ENCODE data around the gene NAV2.
"Not testable (repeated sequence)": the region's sequence is repeated elsewhere in the genome, so short reads cannot be mapped to it uniquely, and the experiment has no call there.

Gene NAV2

DNA sequence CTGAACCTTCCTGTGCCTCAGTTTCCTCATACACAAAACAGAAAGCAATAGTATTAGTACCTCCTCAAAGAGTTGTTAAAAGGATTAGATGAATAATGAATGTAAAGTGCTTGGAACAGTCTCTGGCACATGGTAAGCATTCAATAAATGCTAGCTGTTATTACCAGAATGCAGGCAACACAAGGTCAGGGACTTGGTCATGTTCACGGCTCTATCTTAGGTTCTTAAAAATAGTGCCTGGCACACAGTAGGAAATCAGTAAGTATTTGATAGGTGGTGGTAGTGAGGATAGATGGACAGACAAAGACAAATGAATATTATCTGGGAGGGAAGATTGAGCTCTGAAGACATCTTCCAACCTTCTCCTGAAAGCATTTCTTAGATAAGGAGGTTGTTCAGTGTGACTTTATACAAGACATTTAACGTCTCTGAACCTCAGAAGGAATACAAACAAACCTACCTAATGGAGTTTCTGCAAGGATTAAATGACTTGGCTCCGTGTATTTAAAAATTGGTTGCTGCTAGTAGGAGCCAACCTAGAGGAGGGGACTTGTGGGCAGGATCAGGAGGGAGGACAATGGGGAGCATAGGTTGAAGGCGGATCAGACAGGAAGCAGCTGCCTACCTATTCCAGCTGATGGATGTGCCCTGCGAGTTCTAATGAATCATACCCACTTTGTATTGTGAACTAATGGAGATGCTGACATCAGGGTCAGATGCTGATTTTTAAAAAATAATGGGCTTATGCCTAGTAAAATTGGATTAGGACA lies 353.6 kb downstream of the NAV2 start:
- DNase-seq, result no peak

DNA sequence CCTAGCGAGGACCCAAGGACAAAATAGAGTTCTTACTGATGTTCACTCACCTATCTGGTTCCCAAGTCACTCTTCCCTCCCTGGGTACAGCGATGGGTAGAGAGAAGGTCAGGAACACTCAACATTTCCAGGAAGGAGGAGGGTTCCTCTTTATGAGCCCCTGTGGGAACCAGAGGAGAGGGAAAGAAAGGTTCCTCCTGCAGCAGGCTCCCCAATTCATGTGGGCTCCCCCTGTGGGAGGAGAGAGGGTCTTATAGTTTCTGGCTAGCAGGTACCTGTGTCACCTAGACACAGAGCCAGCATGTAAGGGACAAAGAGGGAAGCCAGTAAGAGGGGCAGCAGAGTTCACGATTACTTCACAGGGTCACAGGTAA lies 354.1 kb downstream of the NAV2 start:
- DNase-seq, result no peak

DNA sequence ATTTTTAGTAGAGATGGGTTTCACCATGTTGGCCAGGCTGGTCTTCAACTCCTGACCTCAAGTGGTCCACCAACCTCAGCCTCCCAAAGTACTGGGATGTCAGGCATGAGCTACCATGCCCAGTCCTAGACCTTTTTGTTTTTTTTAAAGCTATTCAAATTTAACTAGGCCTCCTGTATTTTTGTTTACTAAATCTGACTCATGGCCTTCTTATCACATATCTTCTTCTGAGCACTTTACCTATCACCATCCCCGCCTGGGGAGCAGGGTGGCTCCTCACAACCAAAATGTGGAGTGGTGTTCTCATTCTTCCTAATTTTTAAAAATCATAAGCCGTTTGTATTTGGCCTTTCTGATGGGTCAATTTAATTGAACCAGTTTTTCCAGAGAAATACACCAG lies 355.0 kb downstream of the NAV2 start:
- DNase-seq, result no peak

DNA sequence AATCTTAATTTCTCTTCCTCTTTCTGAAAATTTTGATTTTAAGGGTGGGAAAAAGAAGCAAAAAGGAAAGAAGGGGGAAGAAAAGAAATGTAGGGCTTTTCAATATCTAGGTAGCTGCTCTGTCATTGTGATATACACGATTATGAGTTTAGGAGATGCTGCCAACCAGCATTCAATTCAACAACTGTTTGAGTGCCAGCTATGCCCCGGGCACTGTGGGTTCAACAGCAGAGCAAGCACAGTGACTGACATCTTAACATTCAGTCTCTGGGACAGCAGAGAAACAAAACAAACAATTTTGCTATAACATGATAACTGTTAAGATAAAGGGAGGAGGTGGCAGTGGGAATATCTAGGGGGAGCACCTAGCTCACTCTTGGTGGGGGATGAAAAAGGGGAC lies 356.1 kb downstream of the NAV2 start:
- no peak for DNase-seq

DNA sequence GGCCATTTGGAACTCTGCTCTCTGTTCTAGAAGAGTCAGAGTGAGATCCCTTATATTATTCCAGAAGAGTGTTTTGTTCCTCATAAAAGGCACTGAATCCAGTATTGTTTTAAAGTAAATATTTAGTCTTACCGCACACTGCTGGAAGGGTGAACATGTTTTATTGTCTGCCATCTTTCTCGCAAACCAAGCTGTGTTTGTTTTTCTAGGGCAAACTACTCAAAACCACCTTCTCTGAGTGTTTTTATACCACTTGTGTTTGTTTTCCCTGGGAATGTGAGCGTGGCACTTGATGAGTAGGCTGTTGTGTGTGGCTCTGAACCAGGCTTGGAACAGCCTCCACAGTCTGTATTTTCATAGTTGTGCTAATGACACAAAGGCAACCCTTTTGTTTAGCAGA lies 357.8 kb downstream of the NAV2 start:
- no peak for DNase-seq

DNA sequence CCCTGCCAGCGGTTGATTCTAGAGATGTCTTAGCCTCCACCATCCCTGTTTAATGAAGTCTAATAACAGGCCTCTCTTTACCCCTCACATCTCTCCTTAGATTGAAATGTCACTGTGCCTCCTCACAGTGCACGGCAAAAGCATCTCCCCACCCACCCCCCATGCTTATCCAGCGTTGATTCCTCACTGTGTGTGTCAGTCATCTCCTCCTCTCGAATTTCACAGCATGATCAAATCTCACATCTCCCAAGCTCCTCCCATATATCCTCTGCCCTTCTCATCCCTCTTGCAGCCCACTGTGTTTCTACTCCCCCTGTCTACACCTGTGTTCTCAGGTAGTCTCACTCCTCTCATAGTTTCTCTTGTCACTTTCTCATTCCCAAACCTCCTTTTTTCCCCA lies 363.0 kb downstream of the NAV2 start:
- DNase-seq, result no peak

DNA sequence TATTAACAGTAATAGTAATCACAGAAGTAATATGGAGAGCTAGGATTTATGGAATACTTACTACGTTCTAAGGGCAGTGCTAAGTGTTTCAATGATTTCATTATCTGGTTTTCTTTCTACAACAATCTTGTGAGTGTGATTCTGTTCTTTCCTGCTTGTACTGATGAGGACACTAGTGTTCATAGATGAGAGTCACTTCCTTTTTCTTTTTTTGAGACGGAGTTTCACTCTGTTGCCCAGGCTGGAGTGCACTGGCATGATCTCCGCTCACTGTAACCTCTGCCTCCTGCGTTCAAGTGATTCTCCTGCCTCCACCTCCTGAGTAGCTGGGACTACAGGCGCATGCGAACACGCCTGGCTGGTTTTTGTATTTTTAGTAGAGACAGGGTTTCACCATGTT lies 366.2 kb downstream of the NAV2 start:
- DNase-seq, result no peak

DNA sequence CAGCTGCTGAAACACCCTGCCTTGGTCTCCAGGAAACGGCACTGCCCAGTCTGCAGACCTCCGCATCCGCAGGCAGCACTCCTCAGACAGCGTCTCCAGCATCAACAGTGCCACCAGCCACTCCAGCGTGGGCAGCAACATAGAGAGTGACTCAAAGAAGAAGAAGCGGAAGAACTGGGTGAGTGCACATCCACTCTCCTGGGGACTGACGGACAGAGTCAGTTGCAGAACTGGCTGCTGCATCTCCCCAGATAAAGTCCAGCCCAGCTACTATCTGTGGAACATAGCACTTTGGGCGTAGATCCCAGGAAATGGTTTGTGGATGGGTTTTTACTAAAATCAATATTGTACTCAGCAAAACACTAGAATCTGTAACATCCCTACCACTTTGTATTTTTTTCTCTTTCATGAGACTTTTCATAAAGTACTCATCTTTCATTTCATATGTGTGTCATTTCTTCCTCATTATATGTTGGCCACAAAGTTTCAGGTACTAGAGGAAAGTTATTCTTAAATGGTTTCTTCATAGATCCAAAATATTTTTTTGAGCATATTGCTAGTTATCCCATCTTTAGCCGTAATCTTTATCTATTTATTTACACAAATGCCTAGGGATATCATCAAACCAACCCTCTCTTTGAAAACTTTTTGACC lies 367.5 kb downstream of the NAV2 start:
- no peak for DNase-seq

DNA sequence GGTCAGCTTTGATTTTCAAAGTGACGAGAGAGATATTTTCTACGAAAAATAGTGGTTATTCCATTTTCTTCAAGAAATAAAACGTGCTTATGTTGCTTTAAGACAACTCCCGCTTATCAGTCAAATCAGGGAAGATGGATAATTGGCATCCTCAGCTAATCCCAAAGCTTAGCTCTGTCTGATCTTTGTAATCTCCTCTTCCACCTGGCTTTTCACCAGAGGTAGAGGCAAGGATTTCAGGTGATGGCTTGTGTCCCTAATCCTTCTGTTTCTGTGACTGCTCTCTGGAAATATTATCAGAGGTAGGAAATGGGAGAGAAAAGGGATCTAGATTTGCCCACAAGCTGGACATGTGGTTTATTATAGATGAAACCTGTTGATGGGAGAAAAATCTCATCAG lies 368.7 kb downstream of the NAV2 start:
- no peak for DNase-seq

DNA sequence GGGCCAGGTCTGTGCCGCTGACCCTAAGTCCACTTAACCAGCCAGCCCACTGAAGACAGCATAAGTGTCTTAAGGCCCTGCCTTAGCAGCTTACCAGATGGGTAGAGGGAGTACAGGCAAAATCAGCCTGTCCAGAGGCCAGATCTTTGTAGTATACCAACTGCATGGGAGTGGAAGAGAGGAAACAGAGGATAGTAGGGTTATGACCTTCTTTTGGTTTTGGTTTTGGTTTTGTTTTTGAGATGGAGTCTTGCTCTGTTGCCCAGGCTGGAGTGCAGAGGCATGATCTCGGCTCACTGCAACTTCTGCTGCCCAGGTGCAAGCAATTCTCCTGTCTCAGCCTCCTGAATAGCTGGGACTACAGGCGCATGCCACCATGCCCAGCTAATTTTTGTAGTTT lies 371.2 kb downstream of the NAV2 start:
- not testable (repeated sequence) for DNase-seq

DNA sequence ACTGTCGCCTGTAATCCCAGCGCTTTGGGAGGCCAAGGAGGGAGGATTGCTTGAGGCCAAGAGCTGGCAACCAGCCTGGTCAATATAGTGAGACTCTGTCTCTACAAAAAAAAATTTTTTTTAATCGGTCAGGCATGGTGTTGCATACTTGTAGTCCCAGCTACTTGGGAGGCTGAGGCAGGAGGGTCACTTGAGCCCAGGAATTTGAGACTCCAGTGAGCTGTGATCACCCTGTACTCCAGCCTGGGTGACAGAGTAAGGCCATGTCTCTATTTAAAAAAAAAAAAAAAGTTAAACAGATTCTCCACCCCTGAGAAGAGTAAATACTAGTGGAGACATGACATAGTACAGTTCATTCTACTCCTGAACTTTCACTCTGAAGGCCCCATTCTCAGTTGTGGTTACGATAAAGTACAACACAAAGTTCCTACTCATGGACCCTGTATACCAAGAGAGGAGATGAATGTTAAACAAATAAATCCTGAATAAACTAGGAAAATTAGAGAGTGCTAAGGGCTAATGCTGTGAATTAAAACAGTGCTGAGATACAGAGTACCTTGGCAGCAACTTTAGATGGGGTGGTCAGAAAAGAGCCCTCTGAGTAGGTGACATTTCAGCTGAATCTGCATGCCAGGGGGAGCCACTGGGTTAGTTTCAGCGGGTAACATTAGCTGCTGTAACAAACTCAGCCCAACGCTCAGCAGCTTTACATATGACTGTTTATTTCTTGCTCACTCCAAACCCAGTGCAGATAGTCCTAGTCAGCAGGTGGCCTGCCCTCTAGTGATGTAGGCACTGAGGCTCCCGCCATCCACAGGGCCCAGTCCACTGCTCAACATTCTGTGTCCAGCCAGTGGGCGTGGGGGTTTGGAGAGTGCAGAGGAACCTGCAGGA lies 372.5 kb downstream of the NAV2 start:
- DNase-seq, result no peak

DNA sequence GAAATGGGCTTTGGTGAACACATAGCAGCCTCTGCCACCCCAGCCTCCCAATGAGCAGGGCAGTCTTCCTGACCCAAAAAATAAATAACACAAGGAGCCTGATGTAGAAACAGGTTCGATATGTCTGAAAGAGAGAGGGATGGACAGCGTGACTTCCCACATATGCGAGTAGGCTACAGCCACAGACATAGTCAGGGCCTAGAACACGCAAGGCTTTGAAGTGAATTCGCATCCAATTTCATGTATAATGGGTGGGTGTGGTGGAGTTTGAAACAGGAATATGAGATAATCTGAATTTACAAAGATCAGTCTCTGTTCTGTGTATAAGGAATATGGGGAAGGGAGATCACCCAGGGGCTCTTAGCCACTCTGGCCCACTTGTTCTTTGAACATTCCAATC lies 373.3 kb downstream of the NAV2 start:
- no peak for DNase-seq

DNA sequence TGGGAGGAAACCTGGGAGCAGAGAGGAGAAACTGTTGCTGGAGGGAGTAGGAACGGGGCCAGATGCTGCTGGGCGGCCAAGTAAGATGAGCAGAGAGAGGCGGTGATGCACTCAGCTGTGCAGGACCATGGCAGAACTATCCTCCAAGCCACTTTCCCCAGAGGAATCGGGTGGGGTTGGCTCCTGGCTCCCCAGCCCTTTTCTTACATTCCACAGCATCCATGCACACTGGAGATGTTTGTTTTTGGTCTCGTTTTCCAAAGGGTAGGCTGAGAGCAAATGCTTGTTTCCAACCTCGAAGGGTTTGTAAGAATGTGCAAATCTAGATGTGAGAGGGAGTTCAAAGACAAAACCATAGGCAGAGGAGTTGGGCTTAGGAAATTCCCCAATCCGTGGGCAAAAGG lies 374.5 kb downstream of the NAV2 start:
- no peak for DNase-seq

DNA sequence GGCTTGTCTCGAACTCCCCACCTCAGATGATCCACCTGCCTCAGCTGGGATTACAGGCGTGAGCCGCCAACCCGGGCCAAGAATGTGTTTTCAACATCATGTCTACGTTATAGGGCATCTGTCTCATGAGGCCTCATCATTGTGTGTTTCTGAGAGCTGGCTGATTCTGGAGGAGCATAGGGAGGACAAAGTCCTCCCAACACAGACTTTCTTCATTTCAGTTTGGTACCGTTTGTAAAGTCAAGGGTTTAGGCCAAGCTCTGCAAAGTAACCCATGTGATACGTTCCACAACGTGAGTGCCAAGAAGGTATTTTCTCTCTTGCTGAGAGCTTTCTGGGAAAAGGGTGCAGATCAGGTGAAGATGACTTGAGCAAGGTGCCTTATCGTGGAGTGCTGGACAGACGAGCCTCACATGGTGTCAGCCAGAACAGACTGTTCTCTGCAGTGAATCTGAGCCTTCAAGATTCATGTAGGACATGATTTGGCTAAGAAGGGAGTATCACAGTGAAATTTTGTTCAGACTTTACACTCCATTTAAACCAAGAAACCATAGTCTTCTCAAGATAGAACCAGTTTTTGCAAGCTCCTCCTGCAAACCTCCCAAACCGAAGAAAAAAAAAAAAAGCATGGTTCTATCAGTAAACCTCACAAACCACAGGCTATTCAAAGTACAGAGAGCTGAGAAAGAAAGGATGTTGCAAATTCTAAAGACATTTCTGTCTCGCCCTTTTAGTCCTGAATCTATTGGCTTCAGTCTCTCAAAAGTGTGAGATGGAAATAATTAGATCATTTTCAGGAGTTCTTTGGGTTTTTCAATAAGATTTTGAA lies 376.0 kb downstream of the NAV2 start:
- no peak for DNase-seq

DNA sequence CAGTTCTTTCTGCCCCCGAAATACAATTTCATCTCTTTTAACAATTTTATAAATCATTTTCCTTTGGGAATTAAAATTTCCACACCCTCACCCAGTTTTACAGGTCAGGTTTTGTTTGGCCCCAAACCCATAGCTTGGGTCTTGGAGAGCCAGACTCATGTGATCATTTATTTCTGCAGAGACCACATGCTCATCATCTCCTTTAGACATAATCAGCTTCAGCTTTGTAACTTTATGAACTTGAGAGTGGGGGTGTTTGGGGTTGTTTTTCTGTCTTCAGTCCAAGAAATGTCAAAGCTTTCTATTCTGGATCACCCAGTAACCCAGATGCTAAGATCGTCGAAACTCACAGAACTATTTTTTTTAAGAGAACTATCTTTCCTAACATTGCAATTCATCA lies 376.7 kb downstream of the NAV2 start:
- no peak for DNase-seq

DNA sequence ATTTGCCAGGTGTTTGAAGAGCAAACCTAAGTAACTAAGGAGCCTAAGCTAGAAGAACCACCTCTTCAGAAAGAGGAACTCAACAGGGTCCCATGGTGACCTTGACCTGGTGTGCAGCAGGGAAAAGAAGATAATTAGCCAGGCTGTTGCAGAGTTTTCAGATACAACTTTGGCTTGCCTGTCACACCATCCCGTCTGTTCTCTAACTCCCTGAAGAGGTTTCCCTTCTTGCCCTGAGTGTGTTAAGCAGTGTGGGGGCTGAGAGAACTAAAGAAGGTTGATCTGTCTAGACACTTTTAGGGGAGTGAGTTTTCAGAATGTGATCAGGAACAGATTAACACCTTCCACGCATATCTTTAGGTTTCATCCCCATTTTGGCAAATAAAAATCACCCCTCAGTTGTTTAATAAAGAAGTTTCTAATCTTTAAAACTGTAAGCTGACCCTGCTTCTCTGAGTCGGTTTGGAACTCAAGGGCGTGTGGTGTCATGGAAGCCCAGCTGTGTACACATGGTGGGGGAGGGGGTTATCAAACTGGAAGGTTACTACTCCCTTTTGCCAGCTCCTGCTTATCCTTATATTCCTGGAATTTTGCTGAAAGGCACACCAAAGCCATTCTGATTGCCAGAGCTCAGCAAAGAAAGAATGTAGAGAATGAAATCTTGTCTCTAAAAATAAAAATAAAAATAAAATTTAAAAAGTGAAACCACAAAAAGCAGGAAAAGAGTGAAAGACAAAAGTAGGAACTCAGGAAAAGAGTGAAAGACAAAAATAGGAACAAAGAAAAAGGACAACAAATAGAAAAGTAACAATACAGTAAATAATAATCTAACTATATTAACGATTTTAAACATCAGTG lies 377.4 kb downstream of the NAV2 start:
- no peak for DNase-seq

DNA sequence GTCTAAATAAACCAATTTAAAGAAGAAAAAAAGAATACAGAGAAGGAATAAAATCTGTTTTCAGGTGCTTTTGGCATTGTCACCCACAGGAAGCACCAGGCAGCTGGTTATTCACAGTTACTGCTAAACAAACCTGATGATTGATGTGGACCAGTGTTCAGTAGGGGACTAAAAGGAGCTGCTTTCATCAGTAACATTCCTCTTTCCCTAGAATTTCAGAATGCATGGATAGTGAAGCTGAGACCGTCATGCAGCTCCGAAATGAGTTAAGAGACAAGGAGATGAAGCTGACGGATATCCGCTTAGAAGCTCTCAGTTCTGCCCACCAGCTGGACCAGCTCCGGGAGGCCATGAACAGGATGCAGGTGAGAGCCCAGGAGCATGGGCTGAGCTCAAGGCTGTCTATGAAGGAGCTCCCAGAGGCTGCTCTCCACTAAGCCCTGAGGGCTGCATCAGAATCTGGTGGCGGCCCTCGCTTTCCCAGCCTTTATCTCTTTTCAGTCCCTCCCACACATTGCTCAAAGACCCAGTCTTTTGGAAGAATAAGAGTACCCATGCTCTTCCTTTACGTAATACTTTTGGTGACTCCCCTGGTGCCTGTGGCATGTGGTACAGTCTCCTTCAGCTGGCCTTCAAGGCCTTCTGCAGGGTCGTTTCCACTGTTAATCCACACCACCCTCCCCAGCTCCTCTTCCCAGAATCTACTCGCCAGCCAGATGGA lies 378.2 kb downstream of the NAV2 start:
- no peak for DNase-seq

DNA sequence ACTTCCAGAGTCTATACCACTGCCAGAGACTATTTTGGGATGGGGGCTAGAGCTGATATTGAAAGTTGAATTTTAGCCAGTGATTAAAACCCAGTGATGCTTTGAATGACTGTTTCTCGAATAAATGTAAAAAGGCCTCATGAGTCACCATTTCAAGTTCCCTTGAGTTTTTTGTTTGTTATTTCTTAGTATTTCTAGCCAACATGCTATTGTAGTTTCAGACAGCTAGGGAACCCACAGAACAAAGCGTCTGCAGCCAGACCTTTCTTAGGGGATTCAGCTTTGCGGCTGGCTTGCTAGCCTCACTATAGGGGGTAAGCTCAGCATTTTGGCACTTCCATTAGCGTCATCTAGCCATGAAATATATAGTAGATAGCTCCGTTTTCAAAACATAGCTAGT lies 381.1 kb downstream of the NAV2 start:
- no peak for DNase-seq

DNA sequence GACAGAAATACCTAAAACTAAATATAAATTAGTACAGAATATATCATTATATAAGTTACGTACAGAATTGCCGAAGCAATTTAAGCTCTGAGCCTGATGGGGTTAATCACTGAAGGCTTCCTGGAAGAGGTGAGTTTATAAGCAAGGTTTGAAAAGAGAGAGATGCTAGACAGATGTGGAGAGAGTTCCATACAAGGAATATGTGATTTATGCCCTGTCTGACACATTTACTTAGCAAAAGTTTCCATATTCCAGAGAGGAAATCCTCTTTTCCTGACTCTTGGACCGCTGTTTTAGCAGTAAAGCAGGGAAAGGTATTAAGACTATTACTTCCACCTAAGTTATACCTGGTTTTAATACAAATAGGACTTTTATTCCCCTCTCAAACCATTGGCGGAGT lies 382.6 kb downstream of the NAV2 start:
- no peak for DNase-seq

DNA sequence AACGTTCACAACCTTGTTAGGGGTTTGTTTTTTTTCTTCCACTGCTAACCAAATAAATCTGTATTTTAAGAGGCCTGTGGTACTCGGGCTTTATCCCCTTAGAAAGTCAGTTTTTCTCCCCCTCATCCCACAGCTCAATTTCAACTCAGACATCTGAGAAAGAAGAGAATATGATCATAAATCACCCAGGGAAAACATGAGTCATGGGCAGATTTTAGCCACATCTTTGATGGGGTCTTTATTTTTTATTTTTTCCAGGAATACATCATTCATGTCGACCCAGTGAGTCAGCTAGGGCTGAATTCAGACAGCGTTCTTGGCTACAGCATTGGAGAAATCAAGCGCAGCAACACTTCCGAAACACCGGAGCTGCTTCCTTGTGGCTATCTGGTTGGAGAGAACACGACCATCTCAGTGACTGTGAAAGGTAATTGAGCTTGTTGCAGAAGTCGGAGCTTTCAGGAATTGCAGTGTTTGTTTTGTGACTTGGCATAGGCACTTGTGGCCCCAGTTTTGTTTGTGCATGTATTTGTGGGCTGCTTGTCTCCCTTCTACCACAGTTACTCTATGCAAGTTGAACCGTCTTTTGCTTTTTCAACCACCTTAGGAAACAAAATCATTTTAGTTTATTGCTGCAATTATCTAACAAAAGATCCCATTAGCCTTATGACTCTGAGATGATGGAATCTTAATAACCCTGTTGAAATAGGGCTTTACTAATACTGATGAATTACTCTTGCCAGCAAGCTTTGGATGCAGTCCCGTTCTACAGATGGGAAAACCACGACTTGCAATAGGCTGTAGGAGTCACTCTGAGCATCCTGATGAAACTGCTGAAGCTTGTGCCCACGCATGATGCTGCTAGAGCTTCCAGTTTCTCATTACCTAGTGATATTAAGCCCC lies 384.9 kb downstream of the NAV2 start:
- DNase-seq, result no peak
